Hematopoietic multipotent progenitor cell (in vitro differentiated cells): ENCODE measurements around the gene PROX2. TPM values are rescaled to one million over a fixed set of nuclear protein-coding genes. Genes with fewer than 3 reads are reported as not detected.
A peak's percentile ranks its signal among the peaks of the same experiment; 100 is the strongest.

Experiments
- DNase-seq, 3 donors: peaks; one replicate each; pipeline ENCODE4 v3.0.0-alpha.2; 2011 to 2015; ENCODE audit warnings: low read depth in 2 of 3, low spot score in 2 of 3
- total RNA-seq: library from RNA; depleted of rRNA; stranded (reverse); fragments of >200 nt; gene quantifications from one replicate; pipeline ENCODE4 v1.2.3, GENCODE V29; 2012

The PROX2 gene
- total RNA-seq, 1 donor: 0.27 TPM

DNA sequence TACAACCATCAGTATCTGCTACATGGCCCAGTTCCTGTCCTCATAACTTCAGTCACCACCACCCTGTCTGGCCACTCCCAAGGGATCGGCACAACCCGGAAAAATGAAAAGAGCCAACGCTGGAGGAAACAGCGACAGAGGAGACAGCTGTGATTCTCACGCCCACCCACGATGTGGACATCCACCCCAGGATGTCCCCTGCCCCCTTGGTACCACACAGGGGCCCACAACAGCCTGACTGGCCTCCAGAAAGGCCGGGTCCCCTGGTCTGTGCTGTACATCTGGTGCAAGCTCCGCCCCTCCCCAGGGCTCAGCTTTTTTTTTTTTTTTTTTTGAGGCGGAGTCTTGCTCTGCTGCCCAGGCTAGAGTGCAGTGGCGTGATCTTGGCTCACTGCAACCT lies 34.6 kb upstream of the PROX2 start:
- DNase-seq: no peak

DNA sequence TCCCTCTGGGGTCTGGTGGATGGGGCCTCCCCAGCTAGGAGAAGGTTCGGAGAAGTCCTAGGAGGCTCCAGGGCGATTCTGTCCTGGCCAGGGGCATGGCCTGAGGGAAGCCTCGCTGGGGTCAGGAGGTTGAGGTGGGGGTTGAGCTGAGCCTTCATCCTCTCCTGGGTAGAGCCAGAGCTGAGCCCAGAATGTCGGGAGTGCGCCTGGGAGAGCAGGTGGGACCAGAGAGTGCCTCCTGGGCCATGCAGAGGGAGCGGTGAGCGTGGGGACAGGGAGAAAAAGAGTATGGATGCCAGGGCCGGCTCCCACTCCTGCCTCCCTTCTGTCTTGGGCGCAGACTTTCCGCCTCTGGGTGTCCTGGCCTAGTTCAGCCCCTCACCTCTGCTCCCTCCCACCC lies 34.0 kb upstream of the PROX2 start:
- no peak for DNase-seq

DNA sequence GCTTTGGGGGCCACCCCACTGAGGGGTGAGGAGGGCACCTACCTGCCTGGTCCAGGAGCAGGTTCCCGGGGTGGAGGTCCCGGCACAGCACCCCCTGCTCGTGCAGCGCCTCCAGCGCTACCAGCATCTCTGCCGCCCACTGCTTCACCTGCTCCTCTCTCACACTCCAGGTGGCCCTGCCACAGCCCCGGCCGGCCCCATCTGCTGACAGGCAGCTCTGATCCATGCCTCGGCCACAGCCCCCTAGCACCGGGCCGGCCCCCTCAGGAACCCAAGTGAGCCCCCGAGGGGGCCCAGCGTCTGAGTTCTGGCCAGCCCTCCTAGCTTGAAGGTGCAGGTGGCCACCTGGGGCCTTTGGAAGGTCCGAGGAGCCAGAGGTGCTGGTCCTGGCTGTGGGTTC lies 33.6 kb upstream of the PROX2 start:
- no peak for DNase-seq

DNA sequence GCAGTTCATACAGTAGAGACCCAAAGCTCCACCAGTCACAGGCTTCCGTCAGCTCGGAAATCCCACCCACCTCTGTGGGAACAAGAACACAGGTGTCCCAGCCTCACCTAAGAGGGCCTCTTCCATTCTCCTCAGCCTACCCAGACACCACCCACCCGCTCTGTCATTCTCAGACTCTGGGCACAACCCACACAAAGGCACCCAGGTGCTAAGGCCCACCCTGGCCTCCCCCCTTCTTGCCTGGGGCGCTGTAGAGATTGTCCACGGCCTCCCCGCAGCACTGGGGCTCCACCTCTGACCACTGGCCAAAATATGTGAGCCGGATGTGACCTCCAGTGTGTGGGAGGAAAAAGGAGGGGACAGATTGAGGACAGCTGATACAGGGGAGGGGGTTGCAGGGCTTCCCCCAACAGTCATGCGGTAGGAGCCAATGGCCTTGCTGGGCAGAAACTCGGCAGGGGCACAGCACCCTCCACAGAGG lies 33.0 kb upstream of the PROX2 start:
- no peak for DNase-seq

DNA sequence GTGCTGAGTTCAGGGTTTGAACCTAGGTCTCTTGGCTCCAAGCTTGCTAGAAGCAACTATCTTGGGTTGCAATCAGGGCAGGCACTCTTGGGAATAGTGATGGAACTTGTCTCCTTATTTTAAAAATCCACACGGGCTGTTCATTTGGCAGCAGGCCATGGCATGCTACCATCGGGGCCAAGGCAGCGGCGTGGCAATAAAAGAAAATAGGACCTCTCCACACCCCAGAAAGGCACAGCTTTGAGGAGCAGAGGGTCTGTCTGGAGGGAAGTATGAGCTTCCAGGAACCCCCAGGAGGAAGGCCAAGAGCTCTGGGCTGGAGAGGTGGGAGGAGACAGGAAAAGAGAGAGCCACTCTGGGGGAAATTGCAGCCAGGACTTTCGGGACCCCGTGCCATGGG lies 31.8 kb upstream of the PROX2 start:
- no peak for DNase-seq

DNA sequence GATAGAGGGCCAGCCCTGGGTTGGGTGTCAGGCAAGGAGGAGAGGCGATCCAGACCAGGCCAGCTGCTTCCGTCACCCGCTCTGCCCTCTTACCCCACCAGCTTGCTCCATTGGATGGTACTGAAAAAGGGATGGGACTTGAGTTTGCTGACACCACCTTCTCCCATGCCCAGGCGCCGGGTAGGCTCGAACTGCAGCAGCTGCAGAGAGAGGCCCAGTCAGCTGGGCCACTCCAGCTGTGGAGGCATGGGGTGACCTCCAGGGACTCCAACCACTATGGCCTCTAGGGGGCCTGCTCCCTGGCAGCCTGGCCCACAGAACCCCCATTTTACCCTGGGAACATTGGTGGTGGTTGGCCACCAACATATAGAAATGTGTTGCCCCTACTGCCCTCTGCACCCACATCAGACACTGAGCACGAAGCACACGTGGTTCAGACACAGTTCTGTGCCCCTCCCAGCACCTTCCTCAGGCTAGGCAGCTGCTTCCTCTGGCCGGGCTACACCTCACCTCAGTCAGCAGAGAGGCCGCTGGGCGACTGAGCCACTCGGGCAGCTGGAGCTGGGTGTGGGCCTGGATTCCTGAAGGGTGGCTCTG lies 31.1 kb upstream of the PROX2 start:
- peak in 2 of 3 donors; percentile 36 to 56 for DNase-seq

DNA sequence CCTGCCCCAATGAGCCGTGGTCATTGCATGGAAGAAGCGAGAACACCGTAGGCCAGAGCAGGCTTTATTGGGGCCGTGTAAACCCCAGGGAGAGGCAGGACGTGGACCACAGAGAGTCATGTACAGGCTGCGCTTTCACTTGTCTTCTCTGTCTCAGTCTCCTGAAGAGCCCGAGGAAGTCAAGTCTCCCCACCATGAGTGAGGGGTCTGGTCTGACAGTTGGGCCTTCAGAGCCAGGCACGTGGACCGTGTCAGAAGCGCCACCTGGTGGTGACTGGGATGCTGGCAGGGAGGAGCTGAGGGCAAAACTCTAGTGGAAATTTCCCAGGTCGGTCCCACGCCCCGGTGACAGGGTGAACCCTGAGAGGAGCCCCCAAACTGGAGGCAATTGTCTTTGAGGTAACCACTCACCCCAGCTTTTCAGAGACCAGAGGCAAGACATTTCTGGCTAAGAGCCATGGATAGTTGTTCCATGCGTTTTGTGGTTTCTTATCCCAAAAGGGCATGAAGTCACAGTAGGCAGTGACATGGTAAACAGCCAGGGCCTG lies 29.7 kb upstream of the PROX2 start:
- DNase-seq: peak; percentile 62 to 80 (median 68)

DNA sequence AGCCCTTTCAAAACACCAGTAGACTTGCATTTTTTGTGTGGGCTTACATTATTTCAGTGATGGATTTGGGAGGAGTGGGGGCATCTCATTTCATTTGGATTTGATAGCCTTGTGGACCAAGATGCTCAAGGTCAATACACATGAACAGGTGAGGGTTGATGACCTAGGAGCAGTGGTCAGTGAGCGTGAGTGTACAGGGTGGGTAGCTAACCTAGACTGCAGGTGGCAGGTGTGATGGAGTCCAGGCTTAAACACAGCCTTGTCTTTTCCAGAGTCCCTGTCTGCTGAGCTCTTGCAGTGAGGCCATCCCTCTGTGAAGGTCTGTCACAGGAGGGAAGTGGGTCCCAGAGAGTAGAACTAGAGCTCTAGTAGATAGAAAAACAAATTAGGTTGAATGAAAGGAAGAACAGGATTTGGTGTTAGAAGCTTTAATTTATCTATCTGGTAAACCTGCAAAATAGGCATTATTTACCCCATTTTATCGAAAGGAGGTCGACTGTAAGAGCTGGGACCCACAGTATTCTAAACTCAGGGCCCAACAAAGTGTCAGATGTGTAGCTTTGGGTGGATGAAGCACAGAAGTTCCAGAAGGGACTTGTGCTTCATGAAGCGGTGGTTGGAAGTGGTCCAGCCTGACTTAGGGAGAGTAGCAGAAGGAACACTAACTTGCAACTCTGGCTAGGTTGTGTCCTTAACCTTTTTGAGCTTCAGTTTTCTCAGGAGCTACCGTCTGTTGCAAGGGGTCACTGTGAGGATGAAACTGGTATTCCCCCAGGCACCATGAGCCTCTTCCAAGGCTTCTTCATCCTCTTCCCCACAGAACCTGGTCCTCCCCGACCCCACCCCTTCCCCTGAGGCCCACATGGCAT lies 28.9 kb upstream of the PROX2 start:
- no peak for DNase-seq

DNA sequence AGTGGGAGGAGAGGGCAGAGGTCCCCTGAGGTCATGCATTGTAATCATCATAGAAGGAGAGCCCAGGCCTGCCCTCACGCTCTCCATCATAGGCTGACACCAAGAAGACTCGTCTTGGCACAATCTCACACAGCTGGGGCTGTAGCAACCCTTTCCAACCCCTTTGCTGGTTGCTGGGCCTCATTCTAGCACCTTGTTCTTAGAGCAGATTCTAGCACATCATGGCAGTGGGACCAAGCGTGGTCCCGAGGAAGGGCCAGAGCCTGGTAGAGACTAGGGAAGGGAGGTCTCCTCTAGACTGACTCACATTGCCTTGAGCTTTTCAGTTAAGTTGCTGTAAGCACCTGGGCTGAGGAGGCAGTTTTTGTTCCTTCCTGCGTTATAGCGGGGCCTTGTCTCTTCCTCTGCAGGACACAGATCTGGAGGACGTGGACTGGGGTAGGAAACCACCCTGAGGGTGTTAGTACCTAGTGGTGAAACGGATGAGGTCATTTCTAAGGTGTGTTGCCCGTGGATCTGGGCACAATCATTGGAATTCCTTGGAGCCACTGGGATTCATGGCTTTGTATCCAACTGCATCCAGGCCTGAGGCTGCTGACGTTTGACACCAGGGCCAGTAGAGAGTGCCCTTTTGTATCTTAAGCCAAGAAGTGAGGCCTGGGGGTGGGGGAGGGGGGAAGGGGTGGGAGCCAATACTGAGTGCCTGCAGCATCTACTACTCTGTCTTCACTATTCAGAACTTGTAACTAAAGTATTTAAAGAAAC lies 27.2 kb upstream of the PROX2 start:
- DNase-seq: no peak

DNA sequence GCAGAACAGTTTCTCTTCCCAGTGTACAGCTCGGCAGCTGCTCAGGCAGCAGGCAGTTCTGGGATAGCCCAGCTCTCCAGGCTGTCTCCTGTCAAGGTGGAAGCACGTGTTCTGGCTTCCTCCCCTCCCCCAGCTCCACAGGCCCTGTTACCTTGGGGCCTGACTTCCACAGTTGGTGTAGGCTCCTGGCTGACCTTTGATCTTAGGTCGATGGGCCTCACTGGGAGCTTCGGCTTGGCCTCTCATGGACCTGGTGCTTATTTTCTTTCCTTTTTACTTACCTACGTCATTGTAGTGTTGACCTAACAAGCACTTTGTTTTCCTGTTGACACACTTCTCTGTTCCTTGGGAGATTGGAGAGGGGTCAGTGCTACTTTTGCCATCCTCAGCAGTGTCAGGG lies 22.7 kb upstream of the PROX2 start:
- no peak for DNase-seq

DNA sequence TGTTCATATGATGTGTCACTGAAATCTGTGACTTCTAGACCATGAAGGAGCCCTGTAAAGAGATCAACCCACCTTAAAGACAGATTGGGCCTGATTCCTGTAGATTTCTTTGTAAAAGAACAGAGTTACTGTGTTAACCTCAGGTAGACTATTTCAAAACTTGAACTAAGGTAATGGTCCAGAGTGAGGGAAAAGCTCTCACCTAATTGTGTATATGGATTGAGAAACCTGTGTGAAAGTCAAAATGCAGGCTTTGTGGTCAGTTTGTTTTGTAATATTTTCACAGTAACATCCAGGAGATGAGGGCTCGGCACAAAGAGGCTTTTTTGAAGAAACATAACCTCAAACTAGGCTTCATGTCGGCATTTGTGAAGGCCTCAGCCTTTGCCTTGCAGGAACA lies 22.1 kb upstream of the PROX2 start:
- no peak for DNase-seq

DNA sequence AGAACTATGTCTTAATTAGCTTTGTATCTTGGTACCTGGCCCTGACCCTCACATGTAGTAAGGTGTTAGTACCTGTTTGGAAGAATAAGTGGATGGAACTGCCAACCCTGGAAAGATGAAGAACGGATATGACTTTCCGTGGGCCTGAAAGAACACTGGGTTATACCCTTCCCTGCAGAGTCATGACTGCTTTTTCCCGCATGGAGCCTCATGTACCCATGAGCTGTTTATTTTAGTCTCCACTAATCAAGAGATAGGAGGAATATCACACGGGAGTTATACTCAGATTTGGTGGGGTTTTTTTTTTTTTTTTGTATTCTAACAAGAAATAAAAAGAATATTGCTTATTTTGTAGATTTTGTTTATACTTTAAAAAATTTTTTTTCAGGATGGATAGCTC lies 21.7 kb upstream of the PROX2 start:
- no peak for DNase-seq

DNA sequence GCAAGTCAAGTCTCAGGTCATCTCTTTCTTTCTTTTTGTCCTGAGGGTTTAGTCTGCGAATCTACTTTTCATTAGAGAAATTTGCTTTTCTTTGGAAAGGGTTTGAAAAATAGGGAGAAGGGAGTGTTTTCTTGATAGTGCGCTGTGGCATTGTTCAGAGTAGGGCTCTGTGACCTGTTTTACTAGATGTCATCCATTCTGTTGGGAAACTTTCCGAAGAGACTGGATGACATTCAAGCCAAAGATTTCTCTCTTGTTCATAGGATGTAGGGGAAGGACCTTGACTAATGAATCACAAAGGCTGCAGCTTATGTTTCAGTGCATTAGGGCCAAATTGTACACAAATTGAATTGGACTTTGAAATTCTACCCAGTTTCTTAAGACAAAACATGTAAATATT lies 20.5 kb upstream of the PROX2 start:
- DNase-seq: no peak

DNA sequence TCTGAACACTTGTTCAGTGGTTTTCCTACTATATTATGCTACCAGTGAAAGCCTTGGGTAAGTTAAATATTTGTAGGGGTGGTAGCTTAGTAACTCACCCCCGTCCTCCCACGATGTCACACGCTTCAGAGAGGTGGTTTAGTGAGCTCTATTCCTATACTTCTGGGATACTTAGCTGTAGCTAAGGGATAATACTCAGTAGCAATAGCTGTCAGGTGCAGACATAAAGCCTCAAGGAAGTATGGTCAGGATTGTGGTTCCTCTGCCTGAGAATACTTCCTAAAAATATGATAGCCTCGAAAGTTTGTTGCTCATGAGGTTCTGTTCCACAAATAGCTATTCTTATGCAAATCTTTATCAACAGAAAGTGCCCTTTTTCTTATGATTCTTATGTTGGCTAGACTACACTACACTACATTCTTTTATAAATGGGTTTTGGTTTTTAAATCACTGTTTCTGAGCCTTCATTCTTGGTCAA lies 17.7 kb upstream of the PROX2 start:
- peak in 1 of 3 donors; percentile 32 for DNase-seq

DNA sequence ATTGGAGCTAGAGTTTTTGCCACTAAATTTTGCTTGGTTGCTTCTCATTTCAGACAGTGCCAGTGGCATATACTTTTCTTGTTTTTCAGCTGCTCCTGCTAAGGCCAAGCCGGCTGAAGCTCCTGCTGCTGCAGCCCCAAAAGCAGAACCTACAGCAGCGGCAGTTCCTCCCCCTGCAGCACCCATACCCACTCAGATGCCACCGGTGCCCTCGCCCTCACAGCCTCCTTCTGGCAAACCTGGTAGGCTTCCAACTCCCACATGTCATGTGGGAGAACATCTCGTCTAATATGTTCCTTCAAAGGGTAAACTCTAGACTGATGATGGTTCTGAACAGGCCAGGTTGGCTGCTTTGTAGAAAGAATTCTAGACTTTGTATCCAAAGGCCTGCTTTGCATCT lies 16.8 kb upstream of the PROX2 start:
- peak in 1 of 3 donors; percentile 47 for DNase-seq

DNA sequence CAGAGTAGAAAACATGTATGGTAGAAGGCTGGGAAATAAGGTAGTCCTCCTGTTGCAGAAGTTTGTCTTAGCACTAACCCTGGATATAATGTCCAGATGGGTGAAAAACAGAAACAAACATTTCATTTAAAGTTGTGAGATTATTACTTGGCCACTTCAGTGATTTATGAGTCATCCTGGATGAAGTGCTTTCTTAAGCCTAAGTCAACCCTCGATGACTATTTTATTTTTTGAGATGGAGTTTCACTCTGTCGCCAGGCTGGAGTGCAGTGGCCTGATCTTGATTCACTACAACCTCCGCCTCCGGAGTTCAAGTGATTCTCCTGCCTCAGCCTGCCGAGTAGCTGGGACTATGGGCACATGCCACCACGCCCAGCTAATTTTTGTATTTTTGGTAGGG lies 15.9 kb upstream of the PROX2 start:
- DNase-seq: no peak

DNA sequence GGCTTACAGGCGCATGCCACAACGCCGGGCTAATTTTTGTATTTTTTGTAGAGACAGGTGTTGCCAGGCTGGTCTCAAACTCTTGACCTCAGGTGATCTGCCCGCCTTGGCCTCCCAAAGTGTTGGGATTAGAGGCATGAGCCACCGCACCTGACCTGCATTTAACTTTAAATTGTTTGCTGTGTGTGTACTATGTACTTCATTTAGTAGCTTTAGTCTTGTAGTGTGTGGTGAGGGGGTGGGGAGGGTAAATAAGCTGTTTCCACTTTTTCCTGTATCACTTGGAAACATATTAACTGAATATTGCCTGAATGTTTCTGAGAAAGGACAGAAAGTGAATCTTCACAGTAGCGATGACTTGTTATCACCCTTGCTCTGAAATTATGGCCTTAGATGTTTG lies 14.3 kb upstream of the PROX2 start:
- no peak for DNase-seq

DNA sequence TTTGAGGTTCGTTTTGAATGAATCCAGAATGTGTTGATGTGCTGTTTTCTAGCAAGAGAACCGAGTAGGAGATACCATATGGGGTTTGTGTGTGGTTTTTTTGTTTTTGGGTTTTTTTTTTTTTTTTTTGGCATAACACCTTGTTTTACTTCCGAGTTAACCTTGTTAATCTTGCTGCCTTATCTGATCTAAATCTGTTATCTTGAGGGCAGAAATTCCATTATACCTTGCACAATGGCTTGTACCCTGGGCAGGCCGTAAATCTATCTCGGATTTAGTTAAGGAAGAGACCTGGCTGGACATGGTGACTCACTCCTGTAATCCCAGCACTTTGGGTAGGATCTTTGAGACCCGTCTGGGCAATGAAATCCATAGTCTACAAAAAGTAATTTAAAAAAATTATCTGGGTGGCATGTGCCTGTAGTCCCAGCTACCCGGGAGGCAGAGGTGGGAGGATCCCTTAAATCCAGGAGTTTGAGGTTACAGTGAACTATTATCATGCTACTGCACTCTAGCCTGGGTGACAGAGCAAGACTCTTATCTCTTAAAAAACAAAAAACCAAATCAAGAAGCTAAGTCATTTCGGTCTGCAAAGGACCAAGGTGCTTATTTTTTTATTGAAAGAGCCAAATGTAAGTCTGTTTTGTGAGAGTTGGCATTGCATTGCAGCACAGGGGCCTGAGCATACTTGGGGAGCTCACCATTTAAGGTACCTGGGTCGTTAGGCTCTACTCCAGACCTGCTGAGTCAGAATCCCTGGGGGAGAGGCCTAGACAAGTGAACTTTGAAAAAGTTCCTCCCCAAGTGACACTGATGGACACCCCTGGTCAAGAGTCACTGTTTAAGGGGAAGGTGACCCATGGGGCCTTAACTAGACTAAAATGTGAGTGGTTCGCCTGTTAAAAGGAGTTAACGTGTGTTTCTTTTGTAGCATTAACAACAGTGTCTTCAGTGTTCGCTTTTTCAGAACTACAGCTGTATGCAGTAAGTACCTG lies 12.5 kb upstream of the PROX2 start:
- DNase-seq: peak in 1 of 3 donors; percentile 27

DNA sequence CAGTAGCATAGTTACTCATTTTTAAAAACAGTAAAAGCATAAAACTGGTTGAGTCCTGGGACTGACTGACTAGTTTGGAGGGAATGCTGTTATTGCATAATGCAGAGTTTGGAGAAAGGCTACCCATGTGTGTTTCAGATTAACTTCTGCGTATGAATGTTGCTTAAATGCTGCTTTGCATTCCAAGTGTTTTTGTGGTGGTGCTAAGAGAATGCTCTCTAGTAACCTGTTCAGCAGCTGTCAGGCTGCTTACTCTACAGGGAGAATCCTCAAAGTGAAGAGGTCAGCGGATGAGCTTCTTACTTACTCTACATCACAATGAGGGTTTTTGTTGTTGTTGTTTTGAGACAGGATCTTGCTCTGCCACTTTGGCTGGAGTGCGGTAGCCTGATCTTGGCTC lies 10.1 kb upstream of the PROX2 start:
- no peak for DNase-seq
